Measurements from ENCODE around the gene KEAP1.

Gene KEAP1

DNA sequence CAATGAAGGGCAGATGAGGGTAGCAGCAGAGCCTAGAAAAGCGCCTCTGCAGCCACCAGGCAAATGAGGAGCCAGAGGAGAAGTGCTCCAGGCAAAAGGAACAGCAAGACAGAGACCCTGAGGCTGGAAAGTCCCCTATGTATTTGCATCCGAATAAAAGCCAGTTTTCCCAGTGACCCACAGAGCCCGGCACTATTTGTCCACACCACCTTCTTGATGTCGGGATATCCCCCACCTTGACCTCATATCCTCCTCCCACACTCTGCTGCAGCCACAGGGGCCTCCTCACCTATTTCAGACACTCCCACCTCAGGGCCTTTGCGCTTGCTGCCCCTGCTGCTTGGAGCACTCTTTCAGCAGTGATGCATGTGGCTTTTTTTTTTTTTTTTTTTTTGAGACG lies 47.2 kb upstream of the KEAP1 start:
- Histone ChIP-seq H3K9me3 (ENCODE audit: control insufficient read depth, low read length) (no peaks in the 10 kb centered on the region), H2AK5ac (ENCODE audit: low read length, severe bottlenecking) (no peak overlapping the region), H3K4me2 (ENCODE audit: low read length, poor library complexity, severe bottlenecking) (no peak overlapping the region), H3K4me1 (ENCODE audit: control insufficient read depth, insufficient read depth, low read depth, low read length) (peaks cover 3% of the 10 kb centered on the region), H3K36me3 (ENCODE audit: control insufficient read depth in 1 of 2, insufficient read depth in 2 of 2, low read depth in 1 of 2, low read length in 2 of 2) (peaks cover 57 to 67% of the 10 kb centered on the region in 2 experiments), H3K27ac (ENCODE audit: low read length, poor library complexity, severe bottlenecking) (no peak overlapping the region), H4K91ac (ENCODE audit: low read length) (no peak overlapping the region), H2BK15ac (ENCODE audit: low read depth, poor library complexity, severe bottlenecking) (no peak overlapping the region), H3K4me3 (ENCODE audit: insufficient read depth in 1 of 2, low read depth in 1 of 2, low read length in 2 of 2) (no peak overlapping the region), H3K14ac (ENCODE audit: low read length in 2 of 2) (no peak overlapping the region), H3K4ac (ENCODE audit: low read depth in 1 of 2, low read length in 2 of 2) (no peak overlapping the region), H2AFZ (ENCODE audit: low read depth, low read length) (no peak overlapping the region), H3K27me3 (ENCODE audit: control insufficient read depth in 1 of 2, insufficient read depth in 1 of 2, low read length in 2 of 2) (no peaks in the 10 kb centered on the region), H3K18ac (ENCODE audit: low read depth in 1 of 2, low read length in 2 of 2) (no peak overlapping the region), H3K23ac (ENCODE audit: low read length in 2 of 2) (no peak overlapping the region), H2BK120ac (ENCODE audit: low read depth, low read length) (no peak overlapping the region), H4K8ac (ENCODE audit: low read length) (no peak overlapping the region), H2BK12ac (ENCODE audit: low read length in 2 of 2) (no peak overlapping the region), H3K9ac (ENCODE audit: low read length) (no peak overlapping the region), H2BK5ac (ENCODE audit: low read depth, low read length, poor library complexity, severe bottlenecking) (no peak overlapping the region), H3K79me1 (replicated peaks; ENCODE audit: low read length, poor library complexity, severe bottlenecking) (peaks cover 27% of the 10 kb centered on the region)
- WGBS, result 96% methylated on average over 5 of the region's 6 CpGs
- no peak for DNase-seq

DNA sequence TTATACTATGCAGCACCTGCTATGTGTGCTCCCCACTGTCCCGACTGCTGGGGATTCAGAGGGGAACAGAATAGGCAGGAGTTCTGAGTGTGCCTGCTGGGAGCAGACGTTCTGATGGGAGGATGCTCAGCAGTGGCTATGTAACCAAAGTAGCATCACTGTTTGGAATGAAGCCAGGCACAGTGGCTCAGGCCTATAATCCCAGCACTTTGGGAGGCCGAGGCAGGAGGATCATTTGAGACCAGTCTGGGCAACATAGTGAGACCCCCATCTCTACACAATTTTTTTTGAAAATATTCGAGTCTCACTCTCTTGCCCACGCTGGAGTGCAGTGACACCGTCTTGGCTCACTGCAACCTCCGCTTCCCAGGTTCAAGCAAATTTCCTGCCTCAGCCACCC lies 46.6 kb upstream of the KEAP1 start:
- no peak overlapping the region for H3K18ac ChIP-seq (ENCODE audit: low read depth in 1 of 2, low read length in 2 of 2)
- H3K36me3 ChIP-seq (ENCODE audit: control insufficient read depth in 1 of 2, insufficient read depth in 2 of 2, low read depth in 1 of 2, low read length in 2 of 2), result peaks cover 52 to 61% of the 10 kb centered on the region in 2 experiments
- no peaks in the 10 kb centered on the region for H3K9me3 ChIP-seq (ENCODE audit: control insufficient read depth, low read length)
- H2AFZ ChIP-seq (ENCODE audit: low read depth, low read length), result no peak overlapping the region
- peaks cover 6% of the 10 kb centered on the region for H3K4me1 ChIP-seq (ENCODE audit: control insufficient read depth, insufficient read depth, low read depth, low read length)
- no peak overlapping the region for H4K8ac ChIP-seq (ENCODE audit: low read length)
- H3K9ac ChIP-seq (ENCODE audit: low read length), result no peak overlapping the region
- H3K4ac ChIP-seq (ENCODE audit: low read depth in 1 of 2, low read length in 2 of 2), result no peak overlapping the region
- H3K4me3 ChIP-seq (ENCODE audit: insufficient read depth in 1 of 2, low read depth in 1 of 2, low read length in 2 of 2), result no peak overlapping the region
- no peaks in the 10 kb centered on the region for H3K27me3 ChIP-seq (ENCODE audit: control insufficient read depth in 1 of 2, insufficient read depth in 1 of 2, low read length in 2 of 2)
- no peak overlapping the region for H4K91ac ChIP-seq (ENCODE audit: low read length)
- WGBS, result 98% methylated on average over 7 of the region's 7 CpGs
- peaks cover 29% of the 10 kb centered on the region for H3K79me1 ChIP-seq (replicated peaks; ENCODE audit: low read length, poor library complexity, severe bottlenecking)
- H2BK12ac ChIP-seq (ENCODE audit: low read length in 2 of 2), result no peak overlapping the region
- no peak overlapping the region for H2BK5ac ChIP-seq (ENCODE audit: low read depth, low read length, poor library complexity, severe bottlenecking)
- no peak overlapping the region for H3K27ac ChIP-seq (ENCODE audit: low read length, poor library complexity, severe bottlenecking)
- DNase-seq, result no peak
- H3K4me2 ChIP-seq (ENCODE audit: low read length, poor library complexity, severe bottlenecking), result no peak overlapping the region
- no peak overlapping the region for H2BK15ac ChIP-seq (ENCODE audit: low read depth, poor library complexity, severe bottlenecking)
- no peak overlapping the region for H2AK5ac ChIP-seq (ENCODE audit: low read length, severe bottlenecking)
- no peak overlapping the region for H3K14ac ChIP-seq (ENCODE audit: low read length in 2 of 2)
- H3K23ac ChIP-seq (ENCODE audit: low read length in 2 of 2), result no peak overlapping the region
- no peak overlapping the region for H2BK120ac ChIP-seq (ENCODE audit: low read depth, low read length)

DNA sequence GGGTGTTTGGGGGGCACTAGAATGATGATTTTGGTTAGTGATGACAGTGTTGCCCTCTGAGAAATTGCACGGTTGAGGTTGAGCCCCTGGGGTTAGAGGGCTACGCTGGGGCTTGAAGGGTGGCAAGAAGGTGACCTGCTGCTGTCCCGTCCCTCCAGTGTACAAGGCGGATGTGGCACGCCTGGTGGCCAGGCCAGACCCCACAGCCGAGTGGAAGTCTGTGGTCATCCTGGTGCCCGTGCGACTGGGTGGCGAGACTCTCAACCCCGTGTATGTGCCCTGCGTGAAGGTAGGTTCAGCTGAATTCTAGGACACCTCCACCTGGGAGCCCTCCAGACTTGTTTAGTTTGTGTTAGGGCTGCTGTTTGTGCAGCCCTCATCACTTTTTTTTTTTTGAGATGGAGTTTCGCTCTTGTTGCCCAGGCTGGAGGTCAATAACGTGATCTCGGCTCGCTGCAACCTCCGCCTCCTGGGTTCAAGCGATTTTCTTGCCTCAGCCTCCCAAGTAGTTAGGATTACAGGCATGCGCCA lies 45.7 kb upstream of the KEAP1 start:
- H3K4me1 ChIP-seq (ENCODE audit: control insufficient read depth, insufficient read depth, low read depth, low read length), result peaks cover 10% of the 10 kb centered on the region
- no peaks in the 10 kb centered on the region for H3K9me3 ChIP-seq (ENCODE audit: control insufficient read depth, low read length)
- no peak overlapping the region for H4K8ac ChIP-seq (ENCODE audit: low read length)
- H3K36me3 ChIP-seq (ENCODE audit: control insufficient read depth in 1 of 2, insufficient read depth in 2 of 2, low read depth in 1 of 2, low read length in 2 of 2), result peaks cover 43 to 52% of the 10 kb centered on the region in 2 experiments
- no peak overlapping the region for H3K18ac ChIP-seq (ENCODE audit: low read depth in 1 of 2, low read length in 2 of 2)
- H3K4ac ChIP-seq (ENCODE audit: low read depth in 1 of 2, low read length in 2 of 2), result no peak overlapping the region
- H3K27ac ChIP-seq (ENCODE audit: low read length, poor library complexity, severe bottlenecking), result no peak overlapping the region
- no peak overlapping the region for H3K23ac ChIP-seq (ENCODE audit: low read length in 2 of 2)
- no peak for DNase-seq
- no peaks in the 10 kb centered on the region for H3K27me3 ChIP-seq (ENCODE audit: control insufficient read depth in 1 of 2, insufficient read depth in 1 of 2, low read length in 2 of 2)
- no peak overlapping the region for H3K9ac ChIP-seq (ENCODE audit: low read length)
- peaks cover 30% of the 10 kb centered on the region for H3K79me1 ChIP-seq (replicated peaks; ENCODE audit: low read length, poor library complexity, severe bottlenecking)
- no peak overlapping the region for H3K4me3 ChIP-seq (ENCODE audit: insufficient read depth in 1 of 2, low read depth in 1 of 2, low read length in 2 of 2)
- H2BK5ac ChIP-seq (ENCODE audit: low read depth, low read length, poor library complexity, severe bottlenecking), result no peak overlapping the region
- no peak overlapping the region for H2BK12ac ChIP-seq (ENCODE audit: low read length in 2 of 2)
- WGBS, result 93% methylated on average over 18 of the region's 18 CpGs
- H2BK120ac ChIP-seq (ENCODE audit: low read depth, low read length), result no peak overlapping the region
- no peak overlapping the region for H3K14ac ChIP-seq (ENCODE audit: low read length in 2 of 2)
- no peak overlapping the region for H2BK15ac ChIP-seq (ENCODE audit: low read depth, poor library complexity, severe bottlenecking)
- H2AFZ ChIP-seq (ENCODE audit: low read depth, low read length), result no peak overlapping the region
- H4K91ac ChIP-seq (ENCODE audit: low read length), result no peak overlapping the region
- no peak overlapping the region for H2AK5ac ChIP-seq (ENCODE audit: low read length, severe bottlenecking)
- H3K4me2 ChIP-seq (ENCODE audit: low read length, poor library complexity, severe bottlenecking), result no peak overlapping the region

DNA sequence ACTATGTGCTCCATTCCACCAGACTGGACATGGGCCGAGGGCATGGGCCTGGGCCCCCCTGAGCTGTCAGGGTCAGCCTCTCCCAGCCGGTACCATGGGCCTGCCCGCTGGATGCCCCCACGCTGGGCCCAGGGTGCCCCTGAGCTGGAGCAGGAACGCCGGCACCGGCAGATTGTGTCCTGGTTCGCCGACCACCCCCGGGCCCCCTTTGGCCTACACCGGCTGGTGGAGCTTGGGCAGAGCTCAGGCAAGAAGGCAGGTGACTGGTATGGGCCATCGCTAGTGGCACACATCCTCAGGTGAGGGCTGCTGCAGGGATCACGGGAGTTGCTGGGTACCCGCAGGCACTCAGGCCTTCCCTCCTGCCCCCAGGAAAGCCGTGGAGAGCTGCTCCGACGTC lies 43.7 kb upstream of the KEAP1 start:
- Histone ChIP-seq H2AFZ (ENCODE audit: low read depth, low read length) (no peak overlapping the region), H3K4me2 (ENCODE audit: low read length, poor library complexity, severe bottlenecking) (no peak overlapping the region), H2AK5ac (ENCODE audit: low read length, severe bottlenecking) (no peak overlapping the region), H2BK12ac (ENCODE audit: low read length in 2 of 2) (no peak overlapping the region), H3K4me3 (ENCODE audit: insufficient read depth in 1 of 2, low read depth in 1 of 2, low read length in 2 of 2) (no peak overlapping the region), H3K18ac (ENCODE audit: low read depth in 1 of 2, low read length in 2 of 2) (no peak overlapping the region), H4K91ac (ENCODE audit: low read length) (no peak overlapping the region), H3K23ac (ENCODE audit: low read length in 2 of 2) (no peak overlapping the region), H3K4ac (ENCODE audit: low read depth in 1 of 2, low read length in 2 of 2) (no peak overlapping the region), H3K79me1 (replicated peaks; ENCODE audit: low read length, poor library complexity, severe bottlenecking) (peaks cover 22% of the 10 kb centered on the region), H2BK120ac (ENCODE audit: low read depth, low read length) (no peak overlapping the region), H2BK5ac (ENCODE audit: low read depth, low read length, poor library complexity, severe bottlenecking) (no peak overlapping the region), H2BK15ac (ENCODE audit: low read depth, poor library complexity, severe bottlenecking) (no peak overlapping the region), H3K9me3 (ENCODE audit: control insufficient read depth, low read length) (no peaks in the 10 kb centered on the region), H3K9ac (ENCODE audit: low read length) (no peak overlapping the region), H3K27ac (ENCODE audit: low read length, poor library complexity, severe bottlenecking) (no peak overlapping the region), H3K27me3 (ENCODE audit: control insufficient read depth in 1 of 2, insufficient read depth in 1 of 2, low read length in 2 of 2) (no peaks in the 10 kb centered on the region), H3K4me1 (ENCODE audit: control insufficient read depth, insufficient read depth, low read depth, low read length) (peaks cover 14% of the 10 kb centered on the region), H3K36me3 (ENCODE audit: control insufficient read depth in 1 of 2, insufficient read depth in 2 of 2, low read depth in 1 of 2, low read length in 2 of 2) (peaks cover 23 to 32% of the 10 kb centered on the region in 2 experiments), H3K14ac (ENCODE audit: low read length in 2 of 2) (no peak overlapping the region), H4K8ac (ENCODE audit: low read length) (no peak overlapping the region)
- WGBS, result 98% methylated on average over 17 of the region's 17 CpGs
- no peak for DNase-seq
